EH (cell line): ENCODE results near the gene CASTOR1.

Experiments used
- DNase-seq: peaks from one replicate; pipeline ENCODE4 v3.0.0-alpha.2; 2015; ENCODE audit warnings: low read depth

CASTOR1 gene

GRCh38 chr22:30318799-30319419 lies 29.6 kb upstream of the CASTOR1 start:
- no peak for DNase-seq

- DNase-seq: no peak
These were observed 28.5 kb upstream of the CASTOR1 start for GRCh38 chr22:30317778-30318177.

- DNase-seq: no peak
These were observed 26.8 kb upstream of the CASTOR1 start for GRCh38 chr22:30315962-30316576.

GRCh38 chr22:30314915-30315314 lies 25.6 kb upstream of the CASTOR1 start:
- DNase-seq: peak; percentile 34

- DNase-seq: no peak
These were observed 24.4 kb upstream of the CASTOR1 start for GRCh38 chr22:30313527-30314363.

- peak; percentile 93 for DNase-seq
These were observed 22.7 kb upstream of the CASTOR1 start for GRCh38 chr22:30312053-30312452.

GRCh38 chr22:30310881-30311771 lies 21.8 kb upstream of the CASTOR1 start:
- peak; percentile 79 for DNase-seq

- peak; percentile 70 for DNase-seq
These were observed 20.8 kb upstream of the CASTOR1 start for GRCh38 chr22:30309951-30310741.

- no peak for DNase-seq
These were observed 19.4 kb upstream of the CASTOR1 start for GRCh38 chr22:30308518-30309230.

GRCh38 chr22:30308093-30308492 lies 18.8 kb upstream of the CASTOR1 start:
- no peak for DNase-seq

GRCh38 chr22:30307041-30307574 lies 17.8 kb upstream of the CASTOR1 start:
- no peak for DNase-seq

GRCh38 chr22:30306627-30307011 lies 17.3 kb upstream of the CASTOR1 start:
- no peak for DNase-seq

GRCh38 chr22:30305906-30306626 lies 16.8 kb upstream of the CASTOR1 start:
- DNase-seq: no peak

- DNase-seq: peak; percentile 50
These were observed 16.2 kb upstream of the CASTOR1 start for GRCh38 chr22:30305519-30305905.

GRCh38 chr22:30304495-30305244 lies 15.4 kb upstream of the CASTOR1 start:
- DNase-seq: peak; percentile 46

GRCh38 chr22:30302810-30303138 lies 13.5 kb upstream of the CASTOR1 start:
- no peak for DNase-seq

- DNase-seq: peak; percentile 91
These were observed 12.9 kb upstream of the CASTOR1 start for GRCh38 chr22:30301995-30302809.

GRCh38 chr22:30299322-30299721 lies 10.0 kb upstream of the CASTOR1 start:
- no peak for DNase-seq
